Measurements from ENCODE around the gene TTLL10.

The TTLL10 gene

DNA sequence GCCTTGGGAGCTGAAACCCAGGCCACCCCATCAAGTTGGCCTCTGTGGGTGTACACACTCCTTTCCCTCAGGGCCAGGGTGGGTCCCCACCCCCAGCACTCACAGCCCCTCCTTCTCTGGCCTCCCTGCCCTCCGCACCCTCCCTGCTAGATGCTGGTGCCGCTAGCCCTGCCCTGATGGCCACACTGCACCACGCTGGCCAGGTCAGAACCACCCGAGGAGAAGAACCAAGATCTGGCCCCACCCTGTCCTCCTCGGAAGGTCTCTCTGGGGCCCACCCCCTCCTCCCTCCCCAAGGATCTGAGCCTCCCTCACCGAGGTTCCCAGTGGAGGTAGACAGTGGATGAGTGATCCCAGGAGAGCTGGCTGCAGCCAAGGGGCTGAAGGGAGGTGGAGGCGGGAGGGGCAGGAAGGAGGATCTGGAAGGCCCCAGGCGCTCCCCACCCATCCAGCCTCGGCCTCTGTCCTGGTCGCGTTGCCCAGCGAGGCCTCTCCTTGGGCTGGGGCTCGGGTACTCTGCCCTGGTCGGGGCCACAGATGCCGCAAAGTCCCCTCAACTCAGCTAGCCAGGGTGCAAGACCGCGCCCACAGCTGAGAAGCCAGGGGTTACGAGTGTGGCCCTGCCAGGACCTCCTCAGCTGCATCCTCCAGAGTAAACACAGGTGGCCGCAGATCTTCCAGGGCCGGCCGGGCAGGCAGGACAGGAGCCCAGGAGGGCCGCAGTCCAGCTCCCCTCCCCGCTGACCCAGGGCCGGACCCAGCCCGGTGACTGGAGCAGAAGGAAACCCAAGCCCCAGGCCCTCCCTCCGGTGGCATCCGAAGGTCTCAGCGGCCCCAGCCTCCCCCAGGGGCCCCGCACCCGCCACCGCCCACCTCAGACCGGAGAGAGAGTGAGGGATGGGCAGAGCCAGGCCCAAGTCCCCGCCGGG lies 63.5 kb downstream of the TTLL10 start:
- DNase-seq (ENCODE audit: low spot score), result no peak

DNA sequence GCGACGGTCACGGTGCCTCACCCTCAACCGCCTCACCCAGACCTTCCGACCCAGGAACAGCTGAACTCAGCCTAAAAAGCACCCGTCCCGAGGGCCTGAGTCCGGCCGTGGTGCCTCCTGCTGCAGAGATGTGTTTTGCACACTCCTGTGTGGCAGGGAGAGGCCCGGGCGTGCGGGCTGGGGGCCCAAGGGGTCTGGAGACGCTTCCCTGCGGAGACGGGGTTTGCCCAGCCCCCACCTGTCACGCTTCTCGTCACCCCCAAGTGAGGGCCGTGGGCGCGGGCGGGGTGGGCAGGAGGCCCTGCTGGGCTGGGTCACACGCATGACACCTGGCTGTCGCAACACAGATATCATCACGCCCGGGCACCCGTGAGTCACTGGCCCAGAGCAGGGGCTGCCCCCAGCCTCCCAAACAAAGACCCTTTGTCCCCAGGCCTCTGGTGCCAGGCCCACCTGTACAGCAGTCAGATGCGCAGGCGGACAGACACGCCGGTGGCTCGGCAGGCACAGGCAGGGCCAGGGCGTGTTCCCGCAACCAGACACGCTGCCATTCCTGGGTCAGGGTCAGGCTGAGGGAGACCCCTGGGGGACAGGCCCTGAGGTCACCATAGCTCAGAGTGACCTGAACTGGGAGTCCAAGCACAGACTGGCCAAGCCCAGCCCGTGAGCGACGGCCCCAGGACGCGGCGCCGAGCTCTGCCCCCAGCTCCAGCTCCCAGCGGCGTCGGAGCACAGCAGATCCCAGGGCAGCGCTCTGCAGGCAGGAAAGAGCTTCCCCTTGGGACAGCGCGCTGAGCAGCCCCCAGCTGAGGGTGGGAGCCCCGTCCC lies 64.4 kb downstream of the TTLL10 start:
- DNase-seq (ENCODE audit: low spot score), result no peak

DNA sequence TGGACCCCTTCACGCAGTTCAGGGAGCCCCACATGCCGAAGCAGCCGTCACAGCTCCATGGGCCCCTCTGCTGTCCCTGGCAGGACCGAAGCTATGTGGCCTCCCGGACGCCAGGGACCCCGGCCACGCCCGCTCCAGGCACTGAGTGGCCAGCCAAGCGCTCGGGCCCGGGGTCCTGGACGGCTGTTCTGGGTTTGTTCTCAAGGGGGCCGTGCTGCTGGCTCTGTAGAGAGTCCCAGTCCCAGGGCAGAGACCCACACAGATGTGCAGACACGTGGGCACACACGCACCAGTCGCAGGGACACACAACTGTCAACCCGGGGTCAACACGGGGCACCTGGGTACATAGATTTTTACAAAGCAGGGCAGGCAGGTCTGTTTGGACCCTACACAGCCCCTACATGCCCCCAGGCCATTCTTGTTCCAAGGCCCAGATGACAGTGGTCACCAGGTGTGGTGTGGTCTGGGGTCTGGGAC lies 65.1 kb downstream of the TTLL10 start:
- DNase-seq (ENCODE audit: low spot score), result no peak

DNA sequence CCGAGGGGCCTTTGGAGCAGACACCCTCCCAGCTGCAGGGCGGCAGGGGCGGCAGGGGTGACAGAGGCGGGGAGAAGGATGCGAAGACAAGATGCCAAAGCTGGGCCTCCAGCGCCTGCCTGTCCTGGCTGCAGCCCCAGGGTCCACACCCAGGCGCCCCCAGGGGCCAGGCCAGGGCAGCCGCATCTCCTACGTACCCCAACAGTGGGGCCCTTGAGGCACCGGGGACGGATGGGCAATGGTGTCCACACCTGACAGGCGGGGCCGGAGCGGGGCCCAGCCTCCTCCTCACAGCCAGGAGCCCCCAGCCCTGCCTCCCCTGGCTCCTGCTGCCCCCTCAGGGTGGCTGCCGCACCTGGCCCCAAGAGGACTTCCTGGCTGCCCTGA lies 65.5 kb downstream of the TTLL10 start:
- DNase-seq (ENCODE audit: low spot score), result no peak

DNA sequence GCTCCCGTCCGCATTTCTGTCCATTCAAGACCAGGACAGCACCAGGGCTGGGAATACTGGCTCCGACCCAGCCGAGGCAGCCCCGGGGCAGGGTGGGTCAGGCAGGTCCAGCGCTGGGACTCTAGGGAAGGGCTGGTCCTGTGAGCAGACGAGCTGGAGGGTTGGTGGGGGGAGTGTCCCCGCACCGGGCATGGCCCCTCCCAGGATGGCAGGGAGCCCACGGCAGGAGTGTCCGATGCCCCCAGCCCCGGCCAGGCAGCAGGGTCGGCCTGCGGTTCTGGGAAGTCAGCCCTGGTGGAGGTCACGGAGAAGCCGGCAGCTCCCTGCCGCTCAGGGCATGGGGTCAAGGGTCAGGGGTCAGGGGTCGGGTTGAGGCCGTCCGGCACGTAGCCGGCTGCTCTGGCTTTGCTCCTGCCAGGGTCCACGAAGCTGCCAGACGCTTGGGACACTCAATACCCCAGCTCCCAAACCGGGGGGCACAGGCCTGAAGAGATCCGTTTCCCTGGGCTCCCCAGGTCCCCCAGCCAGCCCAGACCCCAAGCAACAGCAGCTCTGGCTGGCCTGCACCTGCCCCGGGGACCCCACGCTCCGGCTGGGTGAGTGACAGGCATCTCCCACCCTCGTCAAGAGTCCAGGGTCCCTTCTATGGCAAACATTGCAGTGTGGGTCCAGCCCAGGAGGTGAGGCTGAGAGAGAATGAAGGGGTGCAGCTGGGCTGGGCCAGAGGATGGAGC lies 66.1 kb downstream of the TTLL10 start:
- DNase-seq (ENCODE audit: low spot score), result no peak

DNA sequence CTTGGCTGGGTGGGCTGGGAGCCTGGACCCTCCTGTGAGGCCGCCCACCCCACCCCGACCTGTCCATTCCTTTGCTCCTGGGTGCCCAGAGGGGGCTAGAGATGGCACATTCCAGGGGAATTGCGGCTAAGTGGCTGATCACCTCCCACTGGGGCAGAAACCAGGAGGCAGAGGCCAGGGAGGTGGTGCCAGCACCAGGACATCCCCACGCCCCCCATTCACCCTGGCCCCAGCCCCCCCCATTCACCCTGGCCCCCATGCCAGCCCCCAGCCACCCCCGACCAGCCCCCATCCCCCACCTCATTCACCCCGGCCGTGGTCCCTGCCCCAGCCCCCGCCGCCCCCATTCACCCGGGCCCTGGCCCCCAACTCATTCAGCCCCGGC lies 66.7 kb downstream of the TTLL10 start:
- no peak for DNase-seq (ENCODE audit: low spot score)

DNA sequence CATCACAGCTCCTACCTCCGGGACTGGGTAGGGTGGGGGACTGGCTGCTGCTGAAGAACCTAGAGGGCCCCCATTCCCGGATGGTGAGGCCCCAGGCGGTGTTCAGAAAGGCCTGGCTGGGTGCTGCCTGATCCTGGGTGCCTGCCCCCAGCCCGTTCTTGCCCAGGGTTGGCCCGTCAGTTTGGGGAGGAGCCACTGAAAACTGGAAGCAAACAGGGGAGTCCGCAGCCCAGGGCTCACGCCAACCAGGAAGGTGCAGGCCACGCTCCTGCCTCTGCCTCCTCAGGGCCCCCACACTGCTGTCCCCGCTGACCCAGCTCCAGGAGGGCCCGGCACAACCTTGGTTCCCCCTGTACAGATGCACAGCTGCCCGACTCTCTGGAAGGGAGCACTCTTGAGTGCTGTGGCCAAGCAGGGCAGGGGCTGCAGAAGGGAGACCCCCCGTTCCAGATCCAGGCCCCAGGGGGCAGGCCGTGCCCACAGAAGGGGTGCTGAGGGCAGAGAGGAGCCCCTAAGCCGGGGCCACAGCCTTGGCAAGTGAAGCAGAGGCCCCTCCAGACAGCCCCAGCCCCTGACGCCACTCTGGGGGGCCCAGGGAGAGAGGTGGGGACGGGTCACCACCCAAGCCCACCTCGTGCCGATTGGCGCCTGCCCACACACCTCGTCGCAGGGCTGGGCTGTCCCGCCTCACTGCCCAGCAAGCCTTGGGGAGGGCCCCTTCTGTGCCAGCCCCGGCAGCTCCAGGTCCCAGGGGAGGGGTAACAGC lies 67.3 kb downstream of the TTLL10 start:
- no peak for DNase-seq (ENCODE audit: low spot score)

DNA sequence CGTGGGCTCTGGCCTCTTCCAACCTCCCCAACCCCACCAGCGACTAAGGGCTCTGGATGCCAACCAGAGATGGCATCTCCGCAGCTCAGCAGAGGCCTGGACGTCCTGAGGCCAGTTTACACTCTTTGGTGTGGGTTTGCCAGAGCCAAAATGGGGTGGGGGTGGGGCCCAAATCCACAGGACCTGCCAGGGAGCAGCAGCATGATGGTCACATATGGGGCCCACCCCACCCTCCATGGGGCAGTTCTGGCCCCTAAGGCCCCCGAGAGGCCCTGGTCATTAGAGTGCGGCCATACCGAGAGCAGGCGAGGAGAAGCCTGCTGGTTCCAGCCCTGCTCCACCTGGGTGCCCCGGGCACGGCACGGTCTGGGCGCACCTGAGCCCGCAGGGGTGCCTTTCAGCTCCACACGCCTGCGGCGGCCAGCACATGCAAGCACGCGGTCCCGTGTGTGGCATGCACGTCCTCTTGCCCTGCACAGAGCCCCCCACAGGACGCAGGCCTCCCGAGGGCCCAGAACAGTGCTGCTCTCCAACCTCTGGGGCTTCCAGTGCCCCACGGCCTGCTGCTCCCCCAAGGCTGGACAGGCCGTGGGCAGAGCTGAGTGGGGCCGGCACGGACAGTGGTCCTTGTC lies 68.0 kb downstream of the TTLL10 start:
- no peak for DNase-seq (ENCODE audit: low spot score)

DNA sequence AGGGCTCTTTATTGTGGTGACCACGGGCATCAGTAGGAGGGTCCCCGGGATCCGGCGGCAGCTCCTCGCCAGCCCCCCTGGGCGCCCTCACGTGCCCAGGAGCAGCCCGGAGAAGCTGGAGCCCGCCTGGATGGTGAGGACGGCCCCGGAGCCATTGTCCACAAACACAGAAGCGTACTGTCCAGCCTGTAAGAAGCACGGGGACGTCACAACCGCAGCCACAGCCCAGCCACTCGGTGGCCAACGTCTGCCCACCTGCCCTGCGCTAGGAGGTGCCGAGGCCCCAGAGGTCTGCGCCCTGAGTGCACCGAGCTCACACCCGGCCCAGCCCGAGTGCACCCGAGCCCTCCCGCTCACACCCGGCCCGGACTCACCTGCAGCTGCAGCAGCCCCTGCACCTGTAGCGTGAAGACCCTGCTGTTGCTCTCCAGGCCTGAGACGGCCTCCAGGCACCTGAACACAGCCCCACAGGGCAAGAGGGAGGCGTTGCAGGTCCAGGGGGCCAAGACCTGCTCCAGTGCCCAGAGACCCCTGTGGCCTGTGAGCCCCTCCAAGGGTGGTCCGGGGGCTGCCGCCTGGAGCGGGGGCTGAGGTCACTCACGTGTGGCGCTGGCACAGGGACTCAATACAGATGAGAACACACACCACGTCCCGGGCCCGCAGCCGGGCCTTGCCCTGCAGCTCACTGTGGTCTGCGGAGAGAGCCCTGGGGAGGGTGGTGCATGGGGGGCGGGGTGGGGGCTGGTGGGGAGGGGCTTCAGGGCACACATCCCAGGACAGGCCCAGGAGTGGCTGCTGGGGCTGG lies 69.0 kb downstream of the TTLL10 start:
- no peak for DNase-seq (ENCODE audit: low spot score)

DNA sequence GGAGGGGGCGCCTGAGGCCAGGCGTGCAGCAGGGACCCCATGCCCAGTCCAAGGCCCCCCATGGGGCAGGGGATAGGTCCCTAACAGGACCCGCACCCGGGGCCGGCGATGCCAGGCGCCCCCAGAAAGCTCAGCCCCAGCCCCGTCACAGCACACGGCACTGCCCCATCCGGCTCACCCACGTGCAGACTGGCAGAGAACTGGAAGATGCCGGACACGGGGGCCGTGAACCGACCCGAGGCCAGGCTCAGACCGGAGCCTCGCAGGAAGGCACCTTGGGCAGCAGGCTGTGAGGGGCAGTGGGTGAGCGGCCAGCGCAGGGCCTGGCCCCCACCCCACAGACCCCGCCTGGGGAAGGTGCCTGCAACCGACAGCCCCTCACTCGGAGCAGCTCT lies 69.6 kb downstream of the TTLL10 start:
- DNase-seq (ENCODE audit: low spot score), result no peak

DNA sequence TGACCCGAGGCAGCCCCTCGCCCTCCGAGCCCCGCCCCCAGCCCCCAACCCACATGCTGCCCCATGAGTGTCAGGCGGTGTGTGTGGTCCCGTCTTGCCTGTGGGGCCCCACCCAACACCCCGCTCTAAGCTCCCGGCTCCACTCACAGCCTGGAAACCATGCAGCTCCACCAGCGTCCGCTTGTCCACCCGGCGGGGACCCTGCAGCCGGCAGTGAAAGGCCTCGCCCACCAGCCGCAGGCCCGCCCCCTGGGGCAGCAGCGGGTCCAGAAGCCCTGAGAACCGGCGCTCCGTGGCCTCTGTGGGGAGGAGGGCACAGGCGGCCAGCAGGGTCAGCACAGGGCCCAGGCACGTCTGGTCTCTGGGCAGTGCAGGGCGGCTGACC lies 70.1 kb downstream of the TTLL10 start:
- DNase-seq (ENCODE audit: low spot score), result no peak

DNA sequence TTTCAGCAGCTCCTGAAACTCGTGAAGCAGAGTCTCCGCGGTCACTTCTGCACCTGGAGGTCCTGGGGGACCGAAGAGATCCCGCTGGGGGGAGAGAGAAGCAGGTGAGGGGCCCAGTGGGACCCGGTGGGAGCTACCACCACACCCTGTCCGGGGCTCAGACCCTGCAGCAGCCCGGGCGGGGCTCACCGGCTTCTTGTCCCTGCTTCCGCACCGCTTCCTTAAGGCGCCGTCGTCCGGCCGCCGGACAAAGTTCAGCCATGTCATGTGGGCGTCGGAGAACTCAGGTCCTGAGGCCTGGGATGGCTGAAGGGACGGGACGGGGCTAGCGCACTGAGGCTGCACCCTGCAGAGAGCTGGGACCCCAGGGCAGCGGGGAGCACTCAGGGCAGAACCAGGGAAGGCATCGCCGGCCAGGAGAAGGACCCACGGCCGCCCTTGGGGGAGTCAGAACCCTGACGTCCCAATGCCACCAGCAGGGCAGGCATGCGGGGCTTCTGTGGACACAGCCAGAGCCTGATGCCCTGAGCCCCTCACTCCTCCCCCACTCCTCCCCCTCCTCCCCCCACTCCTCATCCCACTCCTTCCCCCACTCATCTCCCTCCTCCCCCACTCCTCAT lies 70.6 kb downstream of the TTLL10 start:
- DNase-seq (ENCODE audit: low spot score), result peak; percentile 36

DNA sequence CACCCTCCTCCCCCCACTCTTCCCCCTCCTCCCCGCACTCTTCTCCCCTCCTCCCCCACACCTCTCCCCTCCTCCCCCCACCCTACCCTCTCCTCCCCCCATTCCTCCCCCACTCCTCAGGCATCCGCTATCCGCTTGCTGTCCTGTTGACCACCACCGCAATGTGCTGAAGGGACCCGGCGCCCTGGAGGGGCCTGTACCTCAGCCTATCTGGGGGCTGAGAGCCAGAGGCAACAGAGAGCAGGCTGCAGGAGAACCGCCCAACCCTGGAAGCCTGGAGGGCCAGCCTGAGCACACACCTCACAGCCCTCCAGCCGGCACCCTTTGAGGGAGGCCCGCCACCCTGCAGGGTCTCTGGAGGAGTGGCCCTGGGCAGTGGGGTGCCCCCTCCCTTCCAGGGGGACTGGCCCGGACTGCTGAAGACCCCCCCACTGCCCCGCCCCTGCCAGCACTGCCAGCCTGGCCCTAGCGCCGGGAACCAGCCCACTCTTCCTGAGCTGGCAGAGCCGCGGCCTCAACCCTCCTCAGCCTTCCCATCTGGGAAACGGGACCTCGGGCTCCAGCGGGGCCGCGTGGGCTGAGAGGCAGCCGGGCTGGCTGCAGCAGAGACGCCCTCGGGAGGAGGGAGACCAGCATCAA lies 71.6 kb downstream of the TTLL10 start:
- DNase-seq (ENCODE audit: low spot score), result no peak

DNA sequence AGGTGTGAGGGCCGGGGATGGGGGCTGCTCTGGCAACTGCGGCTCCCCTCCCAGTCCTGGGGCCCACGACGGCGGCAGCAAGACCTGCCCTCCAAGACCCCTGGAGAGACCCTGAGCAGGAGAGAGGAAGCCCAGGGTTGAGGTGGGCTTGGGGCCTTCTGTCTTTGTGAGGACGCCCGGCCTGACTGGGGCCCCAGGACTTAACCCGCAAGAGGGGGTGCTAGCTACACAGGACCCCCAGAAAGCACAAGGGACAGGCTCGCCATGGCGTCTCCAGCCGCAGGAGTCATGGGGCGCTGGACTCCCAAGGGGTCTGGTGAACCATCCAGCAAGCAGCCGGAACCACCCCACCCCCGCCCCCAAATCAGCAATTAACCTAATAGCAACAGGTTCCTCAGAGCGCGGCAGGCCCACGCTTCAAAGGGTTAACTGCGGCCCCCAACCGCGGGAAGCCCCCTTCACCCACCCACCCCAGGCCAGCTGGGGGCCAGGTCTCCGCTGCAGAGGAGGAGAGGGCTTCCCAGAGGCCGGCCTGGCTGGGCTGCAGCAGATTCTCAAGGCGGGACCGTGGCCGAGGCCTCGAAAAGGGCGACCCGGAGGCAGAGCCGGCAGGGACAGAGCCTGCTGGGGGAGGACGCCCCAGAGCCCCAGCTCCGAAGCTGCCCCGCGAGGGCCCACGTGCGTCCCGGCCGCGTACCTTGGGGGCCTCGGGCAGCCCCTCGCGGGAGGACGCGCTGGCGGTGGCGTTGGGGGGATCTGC lies 72.3 kb downstream of the TTLL10 start:
- DNase-seq (ENCODE audit: low spot score), result no peak

DNA sequence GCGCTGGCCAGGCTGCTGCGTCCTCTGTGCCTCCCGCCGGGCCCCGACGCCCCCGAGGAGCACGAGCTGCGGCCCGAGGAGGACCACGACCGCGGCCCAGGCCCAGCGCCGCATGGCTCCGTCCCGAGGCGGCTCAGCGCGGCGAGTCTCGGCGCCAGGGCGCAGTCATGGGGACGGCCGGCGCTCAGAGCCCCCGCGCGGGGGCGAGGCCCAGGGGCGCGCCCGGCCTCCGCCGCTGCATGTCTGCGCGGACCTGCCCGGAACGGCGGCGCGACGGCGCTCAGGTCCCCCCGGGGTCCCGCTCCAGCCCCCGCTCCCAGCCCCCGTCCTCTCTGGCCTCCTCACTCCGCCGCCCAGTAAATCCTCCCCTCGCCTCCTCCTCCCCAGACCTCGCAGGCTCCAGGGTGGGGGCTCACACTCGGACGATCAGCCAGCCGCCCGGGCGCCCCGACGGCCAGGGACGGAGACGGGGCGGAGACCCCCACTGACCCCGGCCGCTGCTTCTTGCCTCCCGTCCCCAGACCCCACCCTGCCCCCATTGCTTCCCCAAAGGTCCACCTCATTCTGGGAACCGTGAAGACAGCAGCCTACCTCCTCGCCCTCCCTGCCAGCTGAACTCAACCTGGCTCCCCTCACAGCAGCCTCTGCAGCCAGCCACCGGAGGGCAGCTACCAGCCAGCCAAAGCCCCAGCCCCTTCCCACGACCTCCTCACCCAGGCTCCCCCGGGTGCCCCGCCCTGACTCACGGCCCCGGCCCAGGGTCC lies 73.1 kb downstream of the TTLL10 start, which contains the start of gene C1QTNF12:
TSS of gene C1QTNF12 (minus strand) at position 146 of the 764 bp plus-strand sequence. CDS start at position 114, 32 bp downstream.
- no peak for DNase-seq (ENCODE audit: low spot score)

DNA sequence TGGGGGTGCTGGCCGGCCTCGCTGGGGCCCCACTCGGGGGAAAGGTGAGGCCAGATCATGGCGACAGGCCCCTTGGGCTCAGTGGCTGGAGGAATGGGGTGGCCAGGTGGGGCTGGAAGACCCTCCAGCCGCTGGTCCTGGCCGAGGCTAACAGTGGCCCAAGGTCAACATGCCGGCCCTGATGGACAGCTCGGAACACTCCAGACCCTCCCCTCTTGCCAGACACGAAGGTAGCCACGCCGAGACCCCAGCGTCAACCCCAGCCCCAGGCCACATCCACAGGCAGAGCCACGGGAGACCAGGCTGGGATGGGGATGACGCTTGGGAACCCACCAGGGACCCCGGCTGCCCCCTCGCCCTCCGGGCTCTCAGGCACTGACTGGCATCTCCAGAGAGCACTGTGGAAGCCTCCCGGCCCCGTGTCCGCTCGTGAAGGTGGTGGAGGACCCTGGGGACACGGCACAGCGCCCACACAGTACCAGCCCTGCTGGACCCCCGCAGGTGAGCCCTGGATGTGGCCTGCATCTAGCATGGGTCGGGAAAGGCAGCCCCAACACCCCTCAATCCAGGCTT lies 73.7 kb downstream of the TTLL10 start:
- DNase-seq (ENCODE audit: low spot score), result no peak

All from kidney capillary endothelial cell (primary cell).